HG03571 (cell line): ENCODE data around the gene ITPKB.
A peak's percentile ranks its signal among the peaks of the same experiment; 100 is the strongest.

Experiments used
- ATAC-seq: cut with Tn5 transposase; IDR thresholded peaks from one replicate; pipeline ENCODE4 v1.9.1; 2021; ENCODE audit not compliant: unreplicated experiment

Gene ITPKB

GRCh38 chr1:226688056-226688748 lies 50.9 kb downstream of the ITPKB start:
- ATAC-seq: no peak

- no peak for ATAC-seq
Measured at GRCh38 chr1:226687426-226687825, 51.7 kb downstream of the ITPKB start.

DNA sequence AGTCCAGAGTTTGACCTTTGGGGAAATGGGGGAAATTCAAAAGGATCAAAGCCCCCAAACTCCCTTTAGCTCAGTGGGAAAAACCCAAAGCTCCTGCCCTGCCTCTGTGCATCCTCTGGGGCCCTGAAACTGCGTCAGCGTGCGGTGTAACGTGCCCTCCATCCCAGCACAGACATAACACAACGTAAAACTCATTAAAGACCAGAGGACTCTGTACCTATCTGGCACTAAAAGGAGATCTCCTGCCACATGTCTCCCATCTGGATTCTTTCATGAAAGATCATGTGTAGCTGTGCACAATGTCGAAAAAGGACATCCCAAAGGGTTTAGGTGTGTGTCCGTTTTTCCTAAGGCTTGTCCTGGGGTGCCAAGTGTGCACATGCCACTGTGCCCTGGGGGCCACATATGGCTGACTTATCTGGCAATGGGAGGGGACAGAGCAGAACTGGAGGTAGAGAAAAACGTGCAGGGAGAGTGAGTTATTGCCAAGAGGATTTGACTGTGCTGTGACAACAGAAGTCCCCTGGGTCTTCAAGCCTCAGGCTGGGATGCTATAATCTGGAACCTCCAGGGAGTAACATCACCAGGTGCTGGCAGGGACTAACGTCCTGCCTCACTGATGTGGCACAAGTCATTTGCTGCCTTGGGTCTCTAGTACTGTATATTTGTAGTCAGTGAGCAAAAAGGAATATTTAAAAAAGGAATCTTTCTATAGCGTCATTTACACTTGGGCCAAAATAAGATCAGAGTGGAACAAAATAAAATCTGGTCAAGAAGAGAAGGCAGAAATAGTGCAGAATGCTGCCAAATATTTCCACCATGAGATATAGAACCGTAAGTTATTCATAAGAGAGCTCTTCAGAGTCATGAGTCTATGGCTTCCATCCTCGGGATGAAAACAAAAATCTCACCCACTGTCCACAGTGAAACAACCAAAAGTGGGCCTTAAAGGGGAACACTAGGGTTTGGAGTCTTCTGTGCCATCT lies 52.3 kb downstream of the ITPKB start:
- no peak for ATAC-seq

DNA sequence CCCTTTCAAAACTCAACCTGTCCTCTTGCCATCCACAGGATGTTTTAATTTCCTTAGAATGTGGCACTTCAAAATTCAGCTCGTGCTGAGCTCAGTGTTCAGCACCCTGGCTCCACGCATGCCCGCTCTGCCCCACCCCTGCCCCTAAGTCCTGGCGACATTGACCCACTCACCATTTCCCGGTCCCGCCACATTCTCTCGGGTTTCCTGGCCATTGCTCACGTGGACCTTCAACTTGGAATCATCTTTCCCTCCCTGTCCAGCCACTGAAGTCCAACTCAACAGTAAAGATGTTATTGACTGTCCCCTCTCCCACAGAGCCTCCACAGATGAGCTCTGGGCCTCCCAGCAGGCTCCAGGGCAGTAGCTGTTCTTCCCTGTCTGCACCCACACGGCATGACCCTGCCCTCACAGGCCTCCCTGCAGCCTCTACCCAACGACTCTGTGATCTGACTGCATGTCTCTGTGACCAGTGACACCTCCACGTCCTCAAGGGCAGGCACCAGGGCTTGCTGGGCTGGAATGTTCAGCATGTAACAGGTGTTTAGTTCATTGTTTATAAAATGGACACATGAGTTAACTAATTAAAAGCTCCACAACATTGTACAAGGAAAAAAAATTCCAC lies 53.8 kb downstream of the ITPKB start:
- no peak for ATAC-seq

DNA sequence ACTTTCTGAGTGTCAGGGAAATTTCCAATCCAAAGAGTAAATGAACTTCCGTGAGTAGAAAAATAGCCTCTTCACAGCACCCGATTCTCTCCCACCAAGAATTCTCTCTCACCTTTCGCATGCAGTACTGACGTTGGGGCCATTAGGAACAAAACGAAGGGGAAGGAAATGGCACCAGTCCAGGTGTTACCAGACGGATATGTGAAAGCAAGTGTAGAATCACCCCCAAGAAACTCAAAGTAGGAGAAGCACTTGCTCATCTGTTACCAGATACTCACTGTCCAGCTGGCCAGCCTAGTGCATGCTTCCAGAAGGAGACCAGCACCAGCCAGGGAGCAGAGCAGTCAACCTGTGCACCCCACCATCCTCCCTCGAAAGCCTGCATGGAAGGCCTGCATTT lies 55.1 kb downstream of the ITPKB start:
- no peak for ATAC-seq

- ATAC-seq: no peak
Measured at GRCh38 chr1:226682871-226683814, 55.9 kb downstream of the ITPKB start.

DNA sequence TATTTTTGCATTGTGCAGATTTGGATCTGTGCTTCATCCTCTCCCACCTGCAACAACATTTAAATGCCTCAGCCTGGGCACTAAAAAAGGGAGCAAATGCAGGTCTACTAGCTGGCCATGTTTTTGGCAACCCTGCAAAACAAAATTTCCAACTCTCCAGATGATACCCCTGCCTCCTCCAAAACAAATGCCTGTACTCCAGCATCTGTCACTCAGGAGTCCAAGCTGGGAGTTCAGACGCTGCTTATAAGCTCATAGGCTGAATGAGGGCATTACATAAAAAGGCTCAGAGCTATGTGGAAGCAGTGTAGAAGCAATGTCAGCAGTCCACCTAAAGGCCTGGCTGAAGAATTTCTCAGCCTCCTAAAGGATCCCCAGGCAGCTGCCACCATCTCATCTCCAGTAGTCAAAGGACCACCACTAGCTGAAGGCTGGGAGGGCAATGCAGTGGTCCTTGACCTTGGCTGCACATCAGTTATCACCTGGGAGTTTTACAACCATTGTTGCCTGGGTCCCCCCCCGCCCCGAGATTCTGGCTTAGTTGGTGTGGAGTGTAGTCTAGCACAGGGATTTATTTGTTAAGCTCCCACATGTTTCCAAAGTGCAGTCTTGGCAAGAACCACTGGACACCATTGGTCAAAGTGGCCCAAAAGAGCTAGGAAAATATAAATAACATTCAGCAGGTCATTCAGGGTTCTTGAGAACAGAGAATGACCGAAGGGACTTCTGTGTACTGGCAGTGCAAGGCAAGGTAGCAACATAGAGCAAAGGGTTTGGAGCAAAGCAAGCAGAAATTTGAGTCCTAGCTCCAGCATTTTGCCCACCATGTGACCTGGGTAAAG lies 57.2 kb downstream of the ITPKB start:
- ATAC-seq: no peak

DNA sequence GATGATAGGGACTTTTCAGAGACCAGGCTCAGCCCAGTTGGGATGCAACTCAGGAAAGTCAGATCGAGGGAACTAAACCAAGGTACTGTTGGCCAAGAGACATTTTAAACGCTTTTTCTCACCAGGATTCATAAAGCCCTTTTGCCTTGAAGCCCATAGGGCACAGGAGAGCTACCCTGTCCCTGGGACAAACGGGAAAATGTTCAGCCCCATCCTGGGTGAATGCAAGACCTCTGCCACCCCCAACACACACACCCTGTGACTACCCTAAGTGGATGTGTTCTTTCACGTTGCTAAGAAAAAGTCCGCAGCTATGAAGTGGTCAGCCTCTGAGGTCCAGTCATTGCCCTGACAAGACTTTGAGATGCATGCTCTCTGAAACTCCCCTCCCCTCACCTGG lies 58.4 kb downstream of the ITPKB start:
- no peak for ATAC-seq

- ATAC-seq: peak; percentile 34
Measured at GRCh38 chr1:226679853-226680516, 59.1 kb downstream of the ITPKB start.

- ATAC-seq: no peak
Measured at GRCh38 chr1:226679262-226679661, 59.8 kb downstream of the ITPKB start.

DNA sequence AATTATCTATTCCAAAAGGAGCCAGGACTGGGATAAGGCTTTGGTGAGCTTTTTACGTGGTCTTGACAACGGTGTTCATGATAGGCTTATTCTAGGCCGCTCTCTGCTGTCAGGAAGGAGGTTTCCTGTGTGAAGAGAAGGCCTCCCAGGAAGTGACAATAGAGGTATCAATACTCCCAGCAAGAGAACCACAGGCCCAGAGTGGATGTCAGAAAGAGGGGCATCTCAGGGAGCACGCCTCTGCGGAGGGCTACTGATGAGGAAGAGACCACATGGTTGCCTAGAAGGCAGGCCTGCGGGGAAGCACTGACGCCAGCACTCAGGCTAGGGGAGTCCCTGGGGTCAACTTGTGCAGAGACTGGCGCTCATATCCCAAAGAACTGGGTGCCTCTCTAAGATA lies 60.4 kb downstream of the ITPKB start:
- no peak for ATAC-seq

DNA sequence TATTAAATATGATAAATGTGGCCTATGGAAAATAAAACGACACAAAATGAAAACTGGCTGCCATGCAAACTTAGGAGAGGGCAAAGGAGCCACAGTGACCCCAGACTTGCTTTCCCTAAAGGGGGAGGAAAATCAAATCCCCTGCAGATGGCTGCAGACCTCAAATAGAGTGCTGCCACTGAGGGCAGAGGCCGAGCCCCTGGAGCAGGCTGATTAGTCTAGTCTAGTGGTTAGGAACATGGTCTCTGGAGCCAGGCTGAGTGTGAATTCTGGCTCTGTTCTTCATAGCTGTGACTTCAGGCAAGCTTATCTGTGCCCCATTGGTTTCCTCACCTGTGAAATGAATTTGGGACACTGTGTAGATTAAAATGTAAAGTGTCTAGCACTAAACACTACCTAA lies 60.8 kb downstream of the ITPKB start:
- ATAC-seq: no peak

GRCh38 chr1:226677027-226678020 lies 61.8 kb downstream of the ITPKB start:
- ATAC-seq: peak; percentile 37

GRCh38 chr1:226676381-226676780 lies 62.7 kb downstream of the ITPKB start:
- ATAC-seq: no peak

DNA sequence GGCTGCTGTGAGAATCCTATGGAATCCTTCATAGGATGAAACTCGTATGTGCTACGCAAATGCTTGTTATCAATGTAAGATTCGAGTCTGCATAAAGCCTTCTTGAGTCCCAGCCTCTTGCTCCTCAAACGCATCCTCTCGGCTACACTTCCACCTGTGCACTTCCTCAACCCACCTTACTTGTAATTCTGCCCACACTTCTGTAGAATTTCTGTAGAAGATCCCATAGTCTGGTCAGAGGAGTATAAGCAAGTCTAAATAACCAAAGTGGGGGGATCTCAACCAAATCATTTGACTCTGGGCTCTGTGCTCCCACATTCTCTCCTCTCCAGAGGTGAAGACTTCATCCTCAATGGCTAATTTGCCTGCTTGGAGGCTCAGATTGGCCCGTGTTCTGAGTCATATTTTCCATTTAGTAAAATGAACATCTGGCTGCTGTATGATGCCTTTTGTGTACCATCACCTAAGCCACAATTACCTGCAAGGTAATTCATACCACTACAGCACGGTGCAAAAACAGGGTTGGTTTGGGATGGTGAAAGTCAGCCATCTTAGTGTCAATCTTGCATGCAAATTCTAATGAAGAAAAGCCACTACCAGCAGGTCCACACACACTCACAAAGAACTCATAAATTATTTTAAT lies 63.2 kb downstream of the ITPKB start:
- no peak for ATAC-seq

GRCh38 chr1:226674892-226675714 lies 64.0 kb downstream of the ITPKB start:
- peak; percentile 63 for ATAC-seq

GRCh38 chr1:226672339-226672762 lies 66.7 kb downstream of the ITPKB start:
- no peak for ATAC-seq
